Measurements from ENCODE around the gene ACADS.
"Not testable (repeated sequence)": the region's sequence is repeated elsewhere in the genome, so short reads cannot be mapped to it uniquely, and the experiment has no call there.

The ACADS gene

DNA sequence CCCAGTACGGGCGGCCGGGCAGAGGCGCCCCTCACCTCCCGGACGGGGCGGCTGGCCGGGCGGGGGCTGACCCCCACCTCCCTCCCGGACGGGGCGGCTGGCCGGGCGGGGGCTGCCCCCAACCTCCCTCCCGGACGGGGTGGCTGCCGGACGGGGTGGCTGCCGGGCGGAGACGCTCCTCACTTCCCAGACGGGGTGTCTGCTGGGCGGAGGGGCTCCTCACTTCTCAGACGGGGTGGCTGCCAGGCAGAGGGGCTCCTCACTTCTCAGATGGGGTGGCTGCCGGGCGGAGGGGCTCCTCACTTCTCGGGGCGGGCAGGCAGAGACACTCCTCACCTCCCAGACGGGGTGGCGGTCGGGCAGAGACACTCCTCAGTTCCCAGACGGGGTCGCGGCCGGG, 6.6 kb downstream of the ACADS start:
- not testable (repeated sequence) for DNase-seq (ENCODE audit: low read depth)

DNA sequence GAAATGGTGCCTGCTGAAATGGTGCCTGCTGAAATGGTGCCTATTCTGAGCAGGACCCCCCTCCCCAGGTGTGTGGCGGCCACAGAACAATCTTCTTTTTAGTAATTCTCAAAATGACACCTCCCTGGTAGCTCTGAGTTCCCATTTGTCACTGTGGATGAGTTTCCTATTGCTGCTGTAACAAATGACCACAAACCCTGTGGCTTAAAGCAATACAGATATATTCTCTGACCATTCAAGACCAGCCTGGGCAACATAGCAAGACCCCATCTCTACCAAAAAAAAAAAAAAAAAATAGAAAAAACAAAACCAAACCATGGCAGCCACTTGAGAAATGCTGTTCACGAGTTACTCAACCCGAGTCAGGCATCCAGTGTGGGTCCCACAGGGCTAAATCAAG, 7.9 kb downstream of the ACADS start:
- DNase-seq (ENCODE audit: low read depth), result no peak

DNA sequence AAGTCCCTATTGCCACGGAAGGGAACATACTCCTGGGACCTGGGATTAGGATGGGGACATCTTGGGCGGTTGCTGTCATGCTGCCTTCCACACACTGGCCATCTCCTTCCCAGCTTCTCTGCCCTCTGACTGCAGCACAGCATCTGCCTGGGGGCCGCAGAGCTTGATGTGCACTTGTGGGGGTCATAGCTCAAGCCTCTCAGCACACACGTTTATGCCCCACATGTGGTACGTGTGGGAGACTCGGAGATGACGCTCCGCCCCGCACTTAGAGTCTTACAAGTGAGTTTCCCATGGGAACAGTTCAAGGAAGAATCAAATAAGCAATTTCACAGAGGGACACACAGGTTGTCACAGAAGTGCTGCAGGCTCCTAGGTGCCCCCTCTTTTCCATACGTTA, 8.6 kb downstream of the ACADS start:
- DNase-seq (ENCODE audit: low read depth), result no peak

- DNase-seq (ENCODE audit: low read depth), result no peak
These were observed 9.6 kb downstream of the ACADS start for GRCh38 chr12:120735181-120735580.

DNA sequence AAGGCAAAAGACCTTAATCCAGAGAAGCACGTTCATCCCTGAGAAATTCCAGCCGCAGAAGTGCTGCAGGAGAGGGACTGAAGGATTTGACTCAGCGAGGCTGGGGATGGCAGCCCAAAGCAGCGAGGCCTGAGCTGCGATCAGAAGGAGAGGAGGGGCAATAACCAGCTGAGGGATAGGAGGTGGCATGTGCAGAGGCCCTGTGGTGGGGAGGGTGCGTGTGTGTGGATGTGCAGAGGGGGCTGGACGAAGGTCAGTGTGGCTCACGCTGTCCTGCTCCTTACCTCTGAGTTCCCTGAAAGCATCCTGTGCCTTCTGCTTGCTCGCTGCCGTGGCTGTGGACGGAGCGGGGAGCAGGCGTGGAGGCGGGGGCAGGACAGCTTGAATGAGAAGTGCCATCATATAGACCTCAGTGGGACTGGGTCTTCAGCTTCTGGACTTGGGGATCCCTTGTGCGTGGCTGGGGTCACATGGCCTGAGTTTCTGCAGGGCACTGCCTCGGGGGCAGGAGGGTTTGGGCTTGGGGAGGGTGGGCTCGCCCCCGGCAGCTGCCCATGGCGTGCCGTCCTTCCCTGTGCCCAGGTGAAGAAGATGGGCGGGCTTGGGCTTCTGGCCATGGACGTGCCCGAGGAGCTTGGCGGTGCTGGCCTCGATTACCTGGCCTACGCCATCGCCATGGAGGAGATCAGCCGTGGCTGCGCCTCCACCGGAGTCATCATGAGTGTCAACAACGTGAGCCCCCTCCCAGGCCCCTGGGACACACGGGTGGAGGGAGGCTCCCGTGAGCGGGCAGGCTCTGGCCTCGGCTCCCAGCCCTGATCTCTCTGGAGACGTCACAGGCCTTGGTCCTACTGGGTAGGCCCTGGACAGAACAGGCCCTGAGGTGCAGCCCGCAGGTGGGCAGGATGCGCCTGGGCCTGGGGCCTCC, 11.0 kb downstream of the ACADS start:
- no peak for DNase-seq (ENCODE audit: low read depth)

DNA sequence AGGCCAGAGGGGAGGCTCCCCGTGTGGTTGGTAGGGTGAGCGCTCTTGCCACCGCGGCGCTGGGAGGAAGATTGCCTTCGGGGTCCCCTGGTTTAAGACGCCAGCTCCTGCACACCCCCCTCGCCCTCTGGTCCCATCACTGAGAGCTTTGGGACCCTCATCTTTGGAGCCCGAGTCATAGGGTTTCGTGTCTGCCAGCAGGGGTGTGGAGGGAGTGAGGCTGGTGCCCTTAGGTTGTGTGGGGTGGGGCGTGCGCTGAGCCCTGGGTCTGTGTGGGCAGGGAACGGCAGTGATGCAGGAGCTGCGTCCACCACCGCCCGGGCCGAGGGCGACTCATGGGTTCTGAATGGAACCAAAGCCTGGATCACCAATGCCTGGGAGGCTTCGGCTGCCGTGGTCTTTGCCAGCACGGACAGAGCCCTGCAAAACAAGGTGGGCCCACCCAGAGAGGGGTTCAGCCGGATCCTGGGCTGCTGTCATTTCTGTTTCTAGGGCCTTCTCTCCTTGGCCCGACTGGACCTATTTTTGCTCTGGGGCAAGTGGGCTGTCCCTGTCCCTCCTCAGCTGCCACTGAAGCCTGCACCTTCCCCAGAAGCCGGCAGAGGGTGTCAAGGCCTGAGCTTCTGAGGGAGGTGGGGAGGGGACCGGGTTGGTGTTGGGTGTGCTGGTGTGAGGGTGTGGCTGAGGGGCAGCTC, 12.1 kb downstream of the ACADS start:
- DNase-seq (ENCODE audit: low read depth), result no peak

DNA sequence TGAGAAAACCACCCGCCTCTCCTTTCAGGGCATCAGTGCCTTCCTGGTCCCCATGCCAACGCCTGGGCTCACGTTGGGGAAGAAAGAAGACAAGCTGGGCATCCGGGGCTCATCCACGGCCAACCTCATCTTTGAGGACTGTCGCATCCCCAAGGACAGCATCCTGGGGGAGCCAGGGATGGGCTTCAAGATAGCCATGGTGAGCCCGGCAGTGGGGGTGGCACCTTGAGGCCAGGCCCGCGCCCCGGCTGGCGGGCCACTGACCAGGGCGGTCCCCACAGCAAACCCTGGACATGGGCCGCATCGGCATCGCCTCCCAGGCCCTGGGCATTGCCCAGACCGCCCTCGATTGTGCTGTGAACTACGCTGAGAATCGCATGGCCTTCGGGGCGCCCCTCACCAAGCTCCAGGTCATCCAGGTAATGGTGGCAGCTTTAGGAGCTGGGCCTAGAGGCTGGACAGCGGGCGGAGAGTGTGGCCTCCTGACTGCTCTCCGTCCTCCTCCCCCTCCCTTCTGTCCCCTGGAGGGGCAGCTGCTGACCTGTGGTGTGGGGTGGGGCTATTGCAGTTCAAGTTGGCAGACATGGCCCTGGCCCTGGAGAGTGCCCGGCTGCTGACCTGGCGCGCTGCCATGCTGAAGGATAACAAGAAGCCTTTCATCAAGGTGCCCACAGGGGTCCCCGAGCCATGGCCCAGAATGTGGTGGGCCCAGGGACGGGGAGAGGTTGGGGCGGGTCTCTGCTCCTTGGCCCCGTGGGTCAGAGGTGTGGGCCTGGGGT, 12.8 kb downstream of the ACADS start:
- no peak for DNase-seq (ENCODE audit: low read depth)

- no peak for DNase-seq (ENCODE audit: low read depth)
These were observed 13.6 kb downstream of the ACADS start for GRCh38 chr12:120739031-120739762.

GRCh38 chr12:120739821-120740613, 14.4 kb downstream of the ACADS start:
- no peak for DNase-seq (ENCODE audit: low read depth)

DNA sequence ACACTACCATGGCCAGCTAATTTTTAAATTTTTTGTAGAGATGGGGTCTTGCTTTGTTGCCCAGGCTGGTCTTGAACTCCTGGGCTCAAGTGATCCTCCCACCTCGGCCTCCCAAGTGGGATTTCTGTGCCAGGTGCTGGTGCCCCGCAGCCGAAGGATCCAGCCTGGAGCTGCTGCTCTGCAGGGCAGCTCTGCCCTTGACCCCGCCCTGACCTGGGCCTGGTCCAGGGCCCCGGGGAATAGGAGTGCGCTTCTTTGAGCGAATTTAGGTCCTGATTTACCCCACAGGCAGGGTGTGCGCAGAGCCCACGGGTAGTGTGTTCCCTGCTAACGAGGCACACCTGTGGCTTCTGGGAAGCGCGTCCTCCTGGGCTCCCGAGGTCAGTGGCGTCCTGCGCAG, 15.2 kb downstream of the ACADS start:
- no peak for DNase-seq (ENCODE audit: low read depth)

DNA sequence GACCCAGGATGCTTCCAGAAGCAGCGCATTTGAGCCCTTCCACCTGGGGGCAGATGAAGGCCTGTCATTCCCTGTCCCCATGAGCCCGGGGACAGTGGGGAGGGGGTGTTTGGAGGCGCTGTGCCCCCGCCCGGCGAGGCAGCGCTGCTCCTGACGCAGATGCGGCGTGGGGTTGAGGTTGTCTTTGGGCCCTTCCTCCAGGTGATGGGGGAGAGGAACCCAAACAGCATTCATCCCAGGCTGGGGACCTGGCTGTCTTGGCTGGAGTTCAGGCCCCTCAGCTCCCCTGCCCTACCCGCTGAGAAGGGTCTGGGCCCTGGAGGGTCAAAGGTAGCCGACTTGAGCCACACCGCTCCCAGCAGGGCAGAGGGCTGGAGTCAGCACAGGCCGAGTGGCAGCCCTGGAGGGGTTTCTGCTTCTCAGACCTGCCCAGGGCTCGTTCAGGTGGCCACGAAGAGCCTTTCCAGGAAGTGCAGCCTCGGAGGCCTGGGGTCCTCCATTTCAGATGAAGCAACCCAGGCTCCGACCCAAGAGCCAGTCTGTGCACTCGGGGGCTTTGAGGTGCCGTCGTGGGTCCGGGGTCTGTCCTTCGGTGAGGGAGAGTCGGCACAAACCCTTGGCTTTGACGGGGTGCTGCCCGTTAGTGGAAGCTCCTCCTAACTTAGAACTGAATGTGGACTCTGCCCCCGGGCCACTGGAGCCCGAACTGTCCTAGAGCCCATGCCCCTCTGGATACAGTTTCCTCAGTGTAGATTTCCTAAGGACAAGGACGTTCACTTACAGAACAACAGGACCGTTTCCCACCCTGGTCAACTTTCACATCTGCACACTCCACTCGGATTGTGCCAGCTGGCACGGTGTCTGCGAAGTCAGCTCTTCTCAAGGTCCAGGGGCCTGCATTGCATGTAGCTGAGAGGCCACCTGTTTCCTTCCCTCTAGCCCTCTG, 16.1 kb downstream of the ACADS start:
- DNase-seq (ENCODE audit: low read depth), result no peak

- DNase-seq (ENCODE audit: low read depth), result no peak
These were observed 19.4 kb downstream of the ACADS start for GRCh38 chr12:120744922-120745493.

- DNase-seq (ENCODE audit: low read depth), result no peak
These were observed 22.6 kb downstream of the ACADS start for GRCh38 chr12:120748242-120748641.

- DNase-seq (ENCODE audit: low read depth), result no peak
These were observed 23.6 kb downstream of the ACADS start for GRCh38 chr12:120749256-120749655.

- DNase-seq (ENCODE audit: low read depth), result no peak
These were observed 25.2 kb downstream of the ACADS start for GRCh38 chr12:120750806-120751205.

DNA sequence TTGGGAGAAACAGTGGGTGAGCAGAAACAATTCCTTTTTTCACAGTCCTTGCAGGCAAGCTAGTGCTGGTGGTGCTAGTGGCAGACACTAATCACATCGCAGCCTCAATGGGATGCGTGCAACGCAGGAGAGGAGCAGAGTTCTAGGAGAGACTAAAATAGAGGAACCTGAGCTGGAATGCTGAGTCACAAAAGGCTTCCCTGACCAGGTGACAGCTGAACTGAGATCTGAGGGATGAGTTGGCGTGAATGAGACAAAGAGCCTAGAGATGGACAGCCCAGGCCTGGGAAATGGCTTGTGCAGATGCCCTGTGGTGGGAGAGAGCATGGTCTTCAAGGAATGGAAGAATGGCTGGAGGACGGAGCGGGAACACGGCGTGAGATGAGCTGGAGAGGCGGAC, 25.8 kb downstream of the ACADS start:
- DNase-seq (ENCODE audit: low read depth), result no peak

DNA sequence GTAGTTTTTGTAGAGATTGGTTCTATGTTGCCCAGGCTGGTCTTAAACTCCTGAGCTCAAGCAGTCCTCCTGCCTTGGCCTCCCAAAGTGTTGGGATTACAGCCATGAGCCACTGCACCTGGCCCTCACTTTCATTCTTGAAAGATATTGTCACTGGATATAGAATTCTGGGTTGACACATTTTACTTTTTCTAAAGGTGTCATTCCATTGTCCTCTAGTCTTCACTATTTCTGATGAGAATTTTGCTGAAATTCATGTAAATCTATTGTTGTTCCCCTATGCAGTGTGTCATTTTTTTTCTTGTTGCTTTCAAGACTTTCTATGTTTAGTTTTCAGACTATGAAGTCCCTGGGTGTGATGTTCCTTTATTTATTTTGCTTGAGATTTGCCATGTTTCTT, 29.2 kb downstream of the ACADS start:
- no peak for DNase-seq (ENCODE audit: low read depth)

DNA sequence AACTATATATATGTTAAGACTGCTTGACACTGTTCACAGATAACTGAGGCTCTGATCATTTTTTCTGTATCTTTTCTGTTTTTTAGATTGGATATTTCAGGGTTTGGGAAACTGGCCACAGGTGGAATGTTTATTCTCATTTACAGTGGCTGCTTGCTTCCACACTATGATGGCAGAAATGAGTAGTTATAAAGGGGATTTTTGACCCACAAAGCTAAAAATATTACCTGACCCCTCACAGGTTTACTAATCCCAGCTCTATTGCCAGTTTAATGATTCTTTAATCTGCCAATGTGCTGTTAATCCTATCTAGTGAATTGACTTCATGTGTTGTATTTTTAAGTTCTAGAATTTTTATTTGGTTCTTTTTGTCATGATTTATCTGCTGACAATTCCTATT, 29.6 kb downstream of the ACADS start:
- DNase-seq (ENCODE audit: low read depth), result no peak

GRCh38 chr12:120757226-120757742, 31.7 kb downstream of the ACADS start:
- no peak for DNase-seq (ENCODE audit: low read depth)
